Aorta (tissue), 5 donors: ENCODE data around the gene CSRP2. TPM values are rescaled to one million over a fixed set of nuclear protein-coding genes. Genes with fewer than 3 reads are reported as not detected.
A peak's percentile ranks its signal among the peaks of the same experiment; 100 is the strongest.

Experiments used
- ATAC-seq: fragments of 200-7000 bp; cut with Tn5 transposase; one replicate; pipeline ENCODE4 v1.9.1; 2022; ENCODE audit warnings: moderate library complexity; ENCODE audit not compliant: low FRiP score
- DNase-seq, 2 donors: peaks; one replicate each; pipeline ENCODE4 v3.0.0-alpha.2; 2020
- H3K27ac ChIP-seq, 2 donors: one replicate each; pipeline ENCODE4 v1.5.1; 2013; ENCODE audit warnings: low read length in 2 of 2, mild to moderate bottlenecking in 2 of 2, moderate library complexity in 2 of 2, control low read depth in 1 of 2, inconsistent platforms in 1 of 2, low read depth in 1 of 2
- H3K27me3 ChIP-seq, 2 donors: one replicate each; pipeline ENCODE4 v1.6.1; 2013; ENCODE audit warnings: control low read depth in 1 of 2, low read length in 1 of 2, mild to moderate bottlenecking in 1 of 2, moderate library complexity in 1 of 2; ENCODE audit not compliant: insufficient read depth in 2 of 2, control insufficient read depth in 1 of 2
- H3K36me3 ChIP-seq, 2 donors: one replicate each; pipeline ENCODE4 v1.6.1; 2013; ENCODE audit warnings: control low read depth in 1 of 2, low read length in 1 of 2, mild to moderate bottlenecking in 1 of 2; ENCODE audit not compliant: insufficient read depth in 2 of 2, control insufficient read depth in 1 of 2
- H3K4me1 ChIP-seq, 2 donors: one replicate each; pipeline ENCODE4 v1.6.1; 2013; ENCODE audit warnings: low read length in 2 of 2, control low read depth in 1 of 2, mild to moderate bottlenecking in 1 of 2, moderate library complexity in 1 of 2; ENCODE audit not compliant: insufficient read depth in 2 of 2, control insufficient read depth in 1 of 2
- H3K4me3 ChIP-seq, 2 donors: one replicate each; pipeline ENCODE4 v1.5.1; 2013; ENCODE audit warnings: low read length in 2 of 2, control low read depth in 1 of 2, mild to moderate bottlenecking in 1 of 2
- H3K9me3 ChIP-seq: one replicate; pipeline ENCODE4 v1.6.1; 2013; ENCODE audit warnings: mild to moderate bottlenecking, low read length; ENCODE audit not compliant: control insufficient read depth
- WGBS, 2 donors: extraction: QIAGEN DNeasy Blood & Tissue Kit; methylation state at CpG; one replicate each; pipeline ENCODE4 v1.1.7; 2013; 5-methylcytosine and 5-hydroxymethylcytosine counted together
- intact Hi-C, 2 donors: fragments of 100-400 bp; cut with DNase I; formaldehyde crosslinking; loops; one replicate each; pipeline versions ENCODE4 v1.14.2 to v1.15.0; 2022
- polyA plus RNA-seq, 2 donors: library from polyadenylated mRNA; stranded (reverse); fragments of 200-250 nt; gene quantifications; one replicate each; pipeline ENCODE4 v1.2.3, GENCODE V29; 2013
- total RNA-seq, 2 donors: library from RNA; stranded (reverse); fragmentation: NEBNext Ultra II Directional; extraction: Animal tissue kit (Norgen Biotek cat#: 25700); gene quantifications; one replicate each; pipeline ENCODE4 v1.2.1, GENCODE V29; 2021
- donor health status: healthy with polysubstance abuse.
- donor health status: Bipolar disorder and iron deficiency.
- donor health status: DM: no; HTN: no; CAD: no.
- donor health status: DM: no; HTN: no; CAD: no.
- donor health status: DM: yes; HTN: yes; CAD: no.

CSRP2 gene
- total and polyA plus RNA-seq, 4 donors, result 67.4 to 179 (median 143) TPM

DNA sequence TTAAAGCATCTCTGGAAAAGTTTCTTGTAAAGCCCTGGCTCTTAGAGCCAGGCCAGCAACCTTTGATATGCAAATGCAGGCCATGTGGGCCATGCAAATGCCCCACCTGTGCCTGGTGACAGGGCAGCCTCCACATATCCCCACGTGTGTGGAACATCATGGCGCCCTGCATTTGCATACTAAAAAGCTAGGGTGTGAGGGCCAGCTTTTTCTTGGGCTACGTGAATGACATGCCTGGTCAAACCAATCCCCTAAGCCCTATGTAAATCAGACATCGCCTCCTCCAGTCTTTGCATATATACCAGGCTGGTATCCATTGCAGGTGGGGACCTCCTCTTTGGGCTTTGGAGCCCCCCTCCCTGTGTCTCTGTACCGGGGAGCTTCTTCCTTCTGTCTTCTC is 6.4 kb downstream of the CSRP2 start:
- ATAC-seq (no peak), DNase-seq (no peak)
- H3K36me3 ChIP-seq, result peaks cover 0 to 2% of the 10 kb centered on the region in 2 donors
- H3K4me3 ChIP-seq, result no peak overlapping the region
- H3K4me1 ChIP-seq, result peaks cover 1 to 5% of the 10 kb centered on the region in 2 donors
- 85 to 86% methylated on average over 5 of the region's 5 CpGs for WGBS, 2 donors
- H3K9me3 ChIP-seq, result no peaks in the 10 kb centered on the region
- H3K27ac ChIP-seq, result no peak overlapping the region
- no peaks in the 10 kb centered on the region for H3K27me3 ChIP-seq
- intact Hi-C loops, result no loop called here

- peaks cover 0 to 2% of the 10 kb centered on the region in 2 donors for H3K36me3 ChIP-seq
- WGBS, 2 donors, result 4 to 12% methylated on average over 3 of the region's 3 CpGs
- DNase-seq, result no peak
- no peaks in the 10 kb centered on the region for H3K27me3 ChIP-seq
- H3K4me1 ChIP-seq, result peaks cover 1 to 5% of the 10 kb centered on the region in 2 donors
- H3K9me3 ChIP-seq, result no peaks in the 10 kb centered on the region
- intact Hi-C loops, result no loop called here
- H3K27ac ChIP-seq, result no peak overlapping the region
- H3K4me3 ChIP-seq, result peak overlapping the region in 1 of 2 donors; percentile 48
- ATAC-seq, result no peak
Observed at GRCh38 chr12:76871742-76872141, 7.1 kb downstream of the CSRP2 start.

DNA sequence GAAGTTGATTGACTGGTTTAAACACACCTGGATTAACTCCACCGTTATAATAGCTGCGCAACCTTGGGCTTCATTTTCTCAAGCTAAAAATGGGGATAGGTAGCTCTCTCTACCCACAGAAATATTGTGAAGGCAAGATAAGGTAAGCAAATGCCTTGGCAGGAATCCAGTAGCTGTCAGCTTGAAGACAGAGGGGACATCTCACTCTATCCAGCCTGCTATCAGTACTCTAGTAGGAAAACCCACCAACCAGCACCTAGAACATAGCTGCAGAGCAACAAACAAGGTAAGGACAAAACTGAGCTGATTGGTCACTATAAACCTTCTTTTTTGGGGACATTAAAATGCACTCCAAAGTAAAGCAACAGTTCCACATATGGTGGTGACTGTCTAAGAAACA is 7.7 kb downstream of the CSRP2 start:
- no peak for ATAC-seq
- peaks cover 0 to 2% of the 10 kb centered on the region in 2 donors for H3K36me3 ChIP-seq
- no peak for DNase-seq
- intact Hi-C loops, result no loop called here
- no peaks in the 10 kb centered on the region for H3K9me3 ChIP-seq
- peaks cover 1 to 5% of the 10 kb centered on the region in 2 donors for H3K4me1 ChIP-seq
- H3K27me3 ChIP-seq, result no peaks in the 10 kb centered on the region
- no peak overlapping the region for H3K4me3 ChIP-seq
- H3K27ac ChIP-seq, result peak overlapping the region in 1 of 2 donors; percentile 8
- 83 to 86% methylated on average over 2 of the region's 2 CpGs for WGBS, 2 donors

- Histone ChIP-seq H3K27me3 (no peaks in the 10 kb centered on the region), H3K4me1 (peaks cover 0 to 5% of the 10 kb centered on the region in 2 donors), H3K36me3 (no peaks in the 10 kb centered on the region), H3K9me3 (no peaks in the 10 kb centered on the region), H3K4me3 (no peak overlapping the region), H3K27ac (peak overlapping the region in 1 of 2 donors; percentile 32)
- DNase-seq (no peak), ATAC-seq (no peak)
- whole genome bisulfite sequencing, 2 donors, result 51 to 56% methylated on average over 8 of the region's 8 CpGs
- intact Hi-C loops, result no loop called here
Observed at GRCh38 chr12:76866726-76867125, 12.1 kb downstream of the CSRP2 start.

DNA sequence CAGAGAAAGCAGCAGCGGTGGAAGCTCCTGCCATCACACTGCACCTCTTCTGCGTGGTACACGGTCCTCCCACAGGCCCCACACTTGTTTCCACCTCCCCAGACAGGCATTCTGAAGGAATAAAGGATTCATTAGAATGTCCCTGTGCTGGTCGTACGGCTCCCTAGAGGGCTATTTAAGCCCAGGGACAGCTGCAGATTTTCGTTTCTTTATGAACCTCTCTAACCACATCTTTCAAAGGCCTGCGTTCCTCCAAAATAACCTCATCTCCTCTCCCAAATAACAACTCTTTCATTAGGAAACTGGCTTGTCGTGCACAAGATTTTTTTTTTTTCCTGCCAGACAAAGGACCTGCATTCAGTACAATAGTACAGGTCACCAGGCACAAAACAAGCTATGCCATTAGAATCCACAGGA is 12.7 kb downstream of the CSRP2 start:
- H3K4me3 ChIP-seq, result no peak overlapping the region
- peak overlapping the region in 1 of 2 donors; percentile 6 for H3K27ac ChIP-seq
- H3K4me1 ChIP-seq, result peaks cover 0 to 5% of the 10 kb centered on the region in 2 donors

DNA sequence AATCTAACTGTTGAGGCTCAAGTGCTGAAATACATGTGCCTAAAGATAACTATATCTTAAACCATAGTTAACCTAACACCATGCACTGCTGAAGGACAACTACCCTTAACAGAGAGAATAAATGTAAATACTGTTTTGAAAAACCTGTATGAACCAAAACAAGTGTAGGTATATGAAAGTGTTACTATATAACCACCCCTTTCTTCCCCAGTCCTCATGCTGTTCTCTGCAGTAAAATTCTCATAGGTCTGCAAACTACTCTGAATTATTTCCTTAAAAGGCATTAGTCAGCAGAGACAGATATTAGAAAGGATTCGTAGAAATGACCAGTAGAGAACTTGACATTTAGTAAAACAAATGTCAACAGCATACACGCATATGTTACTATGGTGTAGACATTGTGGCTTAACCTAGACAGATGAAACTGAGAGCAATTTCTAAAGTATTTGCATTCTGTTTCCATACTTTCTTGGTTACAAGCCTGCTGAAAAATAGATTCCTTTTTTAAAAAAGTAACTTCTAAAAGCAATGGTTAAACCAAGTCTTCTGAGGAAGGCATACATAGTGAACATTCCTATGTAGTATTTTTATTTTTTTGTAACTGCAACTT is 13.9 kb downstream of the CSRP2 start:
- 15 to 22% methylated on average over 2 of the region's 2 CpGs for WGBS, 2 donors
- no peak for ATAC-seq
- Histone ChIP-seq H3K4me1 (peaks cover 0 to 5% of the 10 kb centered on the region in 2 donors), H3K27me3 (no peaks in the 10 kb centered on the region), H3K27ac (peak overlapping the region in 1 of 2 donors; percentile 37), H3K9me3 (no peaks in the 10 kb centered on the region), H3K4me3 (no peak overlapping the region), H3K36me3 (peaks cover 0 to 2% of the 10 kb centered on the region in 2 donors)
- DNase-seq, result no peak
- intact Hi-C loops, result no loop called here

More for the DNA sequence above, 12.7 kb downstream of the CSRP2 start:
- DNase-seq (no peak), ATAC-seq (no peak)
- intact Hi-C loops, result no loop called here
- Histone ChIP-seq H3K9me3 (no peaks in the 10 kb centered on the region), H3K27me3 (no peaks in the 10 kb centered on the region), H3K36me3 (peaks cover 0 to 2% of the 10 kb centered on the region in 2 donors)
- WGBS, 2 donors, result 32 to 41% methylated on average over 8 of the region's 8 CpGs

DNA sequence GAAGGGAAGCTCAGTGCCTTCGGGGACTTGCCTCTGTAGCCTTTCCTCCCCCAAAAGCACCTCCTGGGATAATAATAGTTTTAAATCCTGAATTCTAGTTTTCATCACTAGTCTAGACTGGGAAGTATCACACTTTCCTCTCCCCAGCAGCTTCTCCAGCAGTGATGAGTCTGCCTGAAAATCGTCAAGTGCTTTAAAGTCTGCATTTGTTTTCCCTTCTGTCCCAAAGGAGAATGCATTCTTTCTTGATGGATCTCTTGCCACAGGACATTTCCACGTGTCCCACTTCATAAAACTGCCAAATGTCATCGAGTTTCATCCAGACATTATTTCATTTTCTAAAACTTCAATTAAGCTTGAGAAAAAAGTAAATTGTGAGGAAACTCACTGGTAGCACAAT is 15.0 kb downstream of the CSRP2 start:
- intact Hi-C loops, result no loop called here
- 23 to 29% methylated on average over 4 of the region's 4 CpGs for WGBS, 2 donors
- peak overlapping the region in 1 of 2 donors; percentile 3 for H3K27ac ChIP-seq
- H3K4me3 ChIP-seq, result no peak overlapping the region
- no peaks in the 10 kb centered on the region for H3K27me3 ChIP-seq
- H3K4me1 ChIP-seq, result no peaks in the 10 kb centered on the region
- H3K36me3 ChIP-seq, result peaks cover 0 to 5% of the 10 kb centered on the region in 2 donors
- DNase-seq (no peak), ATAC-seq (no peak)
- H3K9me3 ChIP-seq, result no peaks in the 10 kb centered on the region

GRCh38 chr12:76863005-76863670 is 15.7 kb downstream of the CSRP2 start:
- no peak overlapping the region for H3K4me3 ChIP-seq
- H3K4me1 ChIP-seq, result no peaks in the 10 kb centered on the region
- DNase-seq (no peak), ATAC-seq (no peak)
- no peaks in the 10 kb centered on the region for H3K27me3 ChIP-seq
- peaks cover 0 to 5% of the 10 kb centered on the region in 2 donors for H3K36me3 ChIP-seq
- H3K27ac ChIP-seq, result no peak overlapping the region
- no peaks in the 10 kb centered on the region for H3K9me3 ChIP-seq
- intact Hi-C loops, result no loop called here
- WGBS, 2 donors, result 82 to 84% methylated on average over 12 of the region's 12 CpGs

- no peak for DNase-seq
- Histone ChIP-seq H3K4me3 (no peak overlapping the region), H3K9me3 (peaks cover 2% of the 10 kb centered on the region), H3K27me3 (no peaks in the 10 kb centered on the region), H3K36me3 (peaks cover 0 to 7% of the 10 kb centered on the region in 2 donors), H3K4me1 (no peaks in the 10 kb centered on the region), H3K27ac (peak overlapping the region; percentile 25 to 76)
- 30 to 40% methylated on average over 3 of the region's 3 CpGs for WGBS, 2 donors
- no peak for ATAC-seq
- intact Hi-C loops, result no loop called here
Observed at GRCh38 chr12:76860256-76860655, 18.6 kb downstream of the CSRP2 start.
